GM12878 (cell line): ENCODE data around the gene GXYLT1. TPM values are rescaled to one million over a fixed set of nuclear protein-coding genes. Genes with fewer than 3 reads are reported as not detected.

Source experiments
- ATAC-seq: fragments of 200-7000 bp; cut with Tn5 transposase; 3 replicates; pipeline ENCODE4 v1.9.1; 2020; ENCODE audit warnings: mild to moderate bottlenecking, moderate library complexity
- BruUV-seq: library from RNA; stranded (reverse); fragments of 400-500 nt; replicated peaks from 2 replicates; lab custom pipeline; 2021; lab: Mats Ljungman, UMichigan
- CTCF ChIA-PET: fragments of 300-600 bp; sonication (Branson Sonifier 250); formaldehyde crosslinking; extraction: SDS; loops from one replicate; lab custom pipeline; 2021; ENCODE audit warnings: inconsistent platforms; lab: Yijun Ruan, JAX
- POLR2A ChIA-PET: fragments of 350-600 bp; formaldehyde crosslinking; extraction: SDS; loops from one replicate; lab custom pipeline; 2021; ENCODE audit warnings: inconsistent platforms; lab: Charles Lee
- RAD21 ChIA-PET: fragments of 300-600 bp; sonication (Branson Sonifier 250); formaldehyde crosslinking; loops from one replicate; lab custom pipeline; 2023; ENCODE audit warnings: antibody characterized with exemption; ENCODE audit not compliant: unreplicated experiment; lab: Charles Lee
- SMC1A ChIA-PET: fragments of 300-600 bp; sonication (Branson Sonifier 250); formaldehyde crosslinking; loops from one replicate; lab custom pipeline; 2023; ENCODE audit not compliant: unreplicated experiment, uncharacterized antibody; lab: Charles Lee
- DNase-seq: peaks from one replicate; pipeline ENCODE4 v3.0.0-alpha.2; 2011; ENCODE audit warnings: low read depth, low spot score
- FAIRE-seq: peaks from 3 replicates; lab custom pipeline; 2011; peaks lifted over from hg19 to GRCh38; lab: Jason Lieb, UNC
- H2AFZ ChIP-seq: 2 replicates; pipeline ENCODE4 v1.6.0; 2011; ENCODE audit warnings: low read depth, low read length, control low read depth; ENCODE audit not compliant: control insufficient read depth
- H3K27ac ChIP-seq: 2 replicates; pipeline ENCODE4 v1.5.1; 2011; ENCODE audit warnings: control low read depth; ENCODE audit not compliant: control insufficient read depth, insufficient read depth
- H3K27me3 ChIP-seq, 2 experiments: replicated peaks in 1 of 2; 2 replicates each; pipeline versions ENCODE4 v1.6.0 to v1.6.1; 2011; ENCODE audit warnings: low read length in 1 of 2; ENCODE audit not compliant: control insufficient read depth in 2 of 2, insufficient read depth in 2 of 2
- H3K36me3 ChIP-seq, 2 experiments: 2 replicates each; pipeline ENCODE4 v1.5.1; 2011; ENCODE audit warnings: low read length in 1 of 2; ENCODE audit not compliant: control insufficient read depth in 2 of 2, insufficient read depth in 2 of 2
- H3K4me1 ChIP-seq: 2 replicates; pipeline ENCODE4 v1.6.1; 2011; ENCODE audit warnings: mild to moderate bottlenecking, low read length, moderate library complexity, mixed read lengths; ENCODE audit not compliant: control insufficient read depth, insufficient read depth
- H3K4me2 ChIP-seq: 2 replicates; pipeline ENCODE4 v1.6.0; 2011; ENCODE audit warnings: control low read depth; ENCODE audit not compliant: control insufficient read depth, insufficient read depth
- H3K4me3 ChIP-seq: fragments of 200-600 bp; sonication (generic); 2 replicates; pipeline ENCODE4 v1.5.1; 2016
- H3K79me2 ChIP-seq: 2 replicates; pipeline ENCODE4 v1.6.0; 2011; ENCODE audit warnings: low read length; ENCODE audit not compliant: control insufficient read depth, insufficient read depth
- H3K9ac ChIP-seq: 2 replicates; pipeline ENCODE4 v1.8.0; 2011; ENCODE audit warnings: low read length, control low read depth, mixed read lengths; ENCODE audit not compliant: control insufficient read depth, insufficient read depth
- H3K9me3 ChIP-seq: replicated peaks from 3 replicates; pipeline ENCODE4 v1.5.1; 2011; ENCODE audit warnings: mild to moderate bottlenecking, low read length; ENCODE audit not compliant: control insufficient read depth, insufficient read depth
- H4K20me1 ChIP-seq: 2 replicates; pipeline ENCODE4 v1.6.0; 2011; ENCODE audit not compliant: control insufficient read depth, insufficient read depth
- CHD2 ChIP-seq: IDR thresholded peaks from 2 replicates; pipeline ENCODE4 v1.6.1; 2011; ENCODE audit warnings: low read depth, low read length, improper control_type of control experiment, borderline replicate concordance
- POLR2AphosphoS5 ChIP-seq: IDR thresholded peaks from 2 replicates; pipeline ENCODE4 v1.6.1; 2011; ENCODE audit warnings: mild to moderate bottlenecking, low read length, inconsistent platforms
- RCOR1 ChIP-seq: conservative IDR thresholded peaks from 2 replicates; pipeline ENCODE4 v1.6.1; 2012; ENCODE audit warnings: low read depth, low read length, improper control_type of control experiment
- SIX5 ChIP-seq: IDR thresholded peaks from 2 replicates; pipeline ENCODE4 v1.6.1; 2011; ENCODE audit warnings: mild to moderate bottlenecking, low read depth, low read length, moderate library complexity; ENCODE audit not compliant: severe bottlenecking
- SMARCA5 ChIP-seq: fragments of 450-650 bp; IDR thresholded peaks from 2 replicates; pipeline ENCODE4 v1.6.1; 2017; ENCODE audit warnings: mild to moderate bottlenecking
- TCF12 ChIP-seq: IDR thresholded peaks from 2 replicates; pipeline ENCODE4 v1.6.1; 2011; ENCODE audit warnings: low read depth, mild to moderate bottlenecking, low read length
- WGBS: methylation state at CpG from one replicate; pipeline ENCODE4 v1.1.6; 2016; ENCODE audit warnings: low lambda C conversion rate; ENCODE audit not compliant: insufficient replicate concordance, insufficient coverage; ENCODE audit errors: missing lambda C conversion rate; 5-methylcytosine and 5-hydroxymethylcytosine counted together
- in situ Hi-C: fragments of 300-500 bp; cut with MboI; formaldehyde crosslinking; loops from 9 replicates; pipeline ENCODE4 v1.14.3; 2018; ENCODE audit warnings: mixed read lengths
- intact Hi-C: fragments of 100-400 bp; cut with micrococcal nuclease; formaldehyde crosslinking; loops from one replicate; pipeline ENCODE4 v1.14.2; 2022; ENCODE audit not compliant: unreplicated experiment
- polyA plus RNA-seq, 11 experiments: library from polyadenylated mRNA; depleted of rRNA in 4 of 11; unstranded in 6 of 11; stranded (reverse) in 5 of 11; fragments of >200 nt; fragmentation: Nextera tagmentation in 4 of 11; fragmentation: Illumina TruSeq in 1 of 11; extraction: Ambion mirVana in 4 of 11; extraction: Trizol in 1 of 11; gene quantifications; 1 replicate in 1 of 11; 2 replicates in 10 of 11; pipeline versions ENCODE4 v1.2.1 to v1.2.3, GENCODE V29; 2011 to 2016; ENCODE audit warnings: inconsistent platforms in 2 of 11, missing spikeins in 2 of 11, low read depth in 1 of 11
- total RNA-seq, 4 experiments: library from RNA; depleted of rRNA in 3 of 4; stranded (reverse); fragments of >200 nt in 3 of 4; fragmentation: Illumina TruSeq in 1 of 4; extraction: Trizol in 1 of 4; gene quantifications; 2 replicates each; pipeline versions ENCODE4 v1.2.1 to v1.2.3, GENCODE V29; 2013 to 2021
- TF ChIP-seq, protein P1 (sequence below): fragments of 450-650 bp; IDR thresholded peaks from 2 replicates; pipeline ENCODE4 v1.6.1; 2017; ENCODE audit warnings: mild to moderate bottlenecking, moderate library complexity
- TF ChIP-seq, protein P2 (sequence below): IDR thresholded peaks from 2 replicates; pipeline ENCODE4 v1.6.1; 2011; ENCODE audit warnings: low read depth, low read length, improper control_type of control experiment, borderline replicate concordance
- TF ChIP-seq, protein P3 (sequence below): fragments of 450-650 bp; conservative IDR thresholded peaks from 2 replicates; pipeline ENCODE4 v1.6.1; 2017; ENCODE audit warnings: mild to moderate bottlenecking, moderate library complexity
- TF ChIP-seq, protein P4 (sequence below): fragments of 450-650 bp; formaldehyde crosslinking; IDR thresholded peaks from 2 replicates; pipeline ENCODE4 v1.4.0; 2020; ENCODE audit warnings: mild to moderate bottlenecking, moderate library complexity

GXYLT1 gene
- total and polyA plus RNA-seq, 10 of the 15 experiments (the other 5 are each of a cell fraction or from before 2014, with no cell fraction given): 2.3 to 14.9 (median 8.9) TPM

DNA sequence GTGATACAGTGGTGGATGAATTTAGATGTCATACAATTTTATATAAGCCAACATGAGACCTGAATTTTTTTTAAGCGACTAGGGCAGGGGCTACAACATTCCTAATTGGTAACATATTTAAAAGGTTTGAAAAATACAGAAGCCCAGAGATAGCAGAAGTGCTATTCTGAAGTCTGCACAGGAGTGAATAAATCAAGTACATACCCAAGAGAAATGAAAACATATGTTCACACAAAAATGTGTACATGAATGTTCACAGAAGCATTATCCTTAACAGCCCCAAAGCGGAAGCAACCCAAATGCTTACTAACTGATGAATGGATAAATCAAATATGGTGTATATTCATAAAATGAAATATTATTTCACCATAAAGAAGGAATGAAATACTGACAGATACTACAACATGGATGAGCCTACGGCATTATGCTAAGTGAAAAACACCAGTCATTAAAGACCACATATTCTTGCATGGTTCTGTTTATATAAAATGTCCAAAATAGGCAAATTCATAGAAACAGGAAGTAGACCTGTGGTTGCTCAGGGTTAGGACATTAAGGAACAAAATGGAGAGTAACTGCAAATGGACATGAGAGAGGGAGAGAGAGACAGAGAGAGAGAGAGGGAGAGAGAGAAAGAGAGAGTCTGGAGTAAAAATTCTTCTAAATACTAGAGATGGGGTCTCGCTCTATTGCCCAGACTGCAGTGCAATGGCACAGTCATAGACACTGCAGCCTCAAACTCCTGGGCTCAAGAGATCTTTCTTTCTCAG, 28.0 kb upstream of the GXYLT1 start:
- no TSS peak for BruUV-seq
- DNase-seq: no peak

More for the DNA sequence above, 28.0 kb upstream of the GXYLT1 start:
- Histone ChIP-seq H3K79me2 (no peaks in the 10 kb centered on the region), H3K4me3 (no peak overlapping the region), H3K9ac (no peak overlapping the region), H2AFZ (no peak overlapping the region), H3K4me1 (no peaks in the 10 kb centered on the region), H3K27ac (no peak overlapping the region), H3K27me3 (no peaks in the 10 kb centered on the region), H3K36me3 (peaks cover 0 to 10% of the 10 kb centered on the region in 2 experiments; a peak in 2 of 4 replicates), H4K20me1 (no peaks in the 10 kb centered on the region), H3K4me2 (no peak overlapping the region), H3K9me3 (no peaks in the 10 kb centered on the region; the same call in 1 of the 3 replicates)
- ChIA-PET RAD21 (no interaction called here), SMC1A (interaction anchor here (1.0 to 1.3 kb wide), 2 partner anchors 11 to 12 kb away, joined by 3 read pairs; no protein-coding TSS in a partner anchor), POLR2A (no interaction called here), CTCF (no interaction called here)
- ATAC-seq: no peak; the same call in 2 of the 3 replicates
- intact Hi-C loops: no loop called here
- WGBS: 92% methylated on average over 4 of the region's 4 CpGs
- no peak for FAIRE-seq
- TF ChIP-seq POLR2AphosphoS5: no peak
- TF ChIP-seq SMARCA5: no peak
- TF ChIP-seq SIX5: no peak
- no peak for TF ChIP-seq RCOR1
- TF ChIP-seq, protein P1, sequence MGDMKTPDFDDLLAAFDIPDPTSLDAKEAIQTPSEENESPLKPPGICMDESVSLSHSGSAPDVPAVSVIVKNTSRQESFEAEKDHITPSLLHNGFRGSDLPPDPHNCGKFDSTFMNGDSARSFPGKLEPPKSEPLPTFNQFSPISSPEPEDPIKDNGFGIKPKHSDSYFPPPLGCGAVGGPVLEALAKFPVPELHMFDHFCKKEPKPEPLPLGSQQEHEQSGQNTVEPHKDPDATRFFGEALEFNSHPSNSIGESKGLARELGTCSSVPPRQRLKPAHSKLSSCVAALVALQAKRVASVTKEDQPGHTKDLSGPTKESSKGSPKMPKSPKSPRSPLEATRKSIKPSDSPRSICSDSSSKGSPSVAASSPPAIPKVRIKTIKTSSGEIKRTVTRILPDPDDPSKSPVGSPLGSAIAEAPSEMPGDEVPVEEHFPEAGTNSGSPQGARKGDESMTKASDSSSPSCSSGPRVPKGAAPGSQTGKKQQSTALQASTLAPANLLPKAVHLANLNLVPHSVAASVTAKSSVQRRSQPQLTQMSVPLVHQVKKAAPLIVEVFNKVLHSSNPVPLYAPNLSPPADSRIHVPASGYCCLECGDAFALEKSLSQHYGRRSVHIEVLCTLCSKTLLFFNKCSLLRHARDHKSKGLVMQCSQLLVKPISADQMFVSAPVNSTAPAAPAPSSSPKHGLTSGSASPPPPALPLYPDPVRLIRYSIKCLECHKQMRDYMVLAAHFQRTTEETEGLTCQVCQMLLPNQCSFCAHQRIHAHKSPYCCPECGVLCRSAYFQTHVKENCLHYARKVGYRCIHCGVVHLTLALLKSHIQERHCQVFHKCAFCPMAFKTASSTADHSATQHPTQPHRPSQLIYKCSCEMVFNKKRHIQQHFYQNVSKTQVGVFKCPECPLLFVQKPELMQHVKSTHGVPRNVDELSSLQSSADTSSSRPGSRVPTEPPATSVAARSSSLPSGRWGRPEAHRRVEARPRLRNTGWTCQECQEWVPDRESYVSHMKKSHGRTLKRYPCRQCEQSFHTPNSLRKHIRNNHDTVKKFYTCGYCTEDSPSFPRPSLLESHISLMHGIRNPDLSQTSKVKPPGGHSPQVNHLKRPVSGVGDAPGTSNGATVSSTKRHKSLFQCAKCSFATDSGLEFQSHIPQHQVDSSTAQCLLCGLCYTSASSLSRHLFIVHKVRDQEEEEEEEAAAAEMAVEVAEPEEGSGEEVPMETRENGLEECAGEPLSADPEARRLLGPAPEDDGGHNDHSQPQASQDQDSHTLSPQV: no peak
- TF ChIP-seq, protein P2, sequence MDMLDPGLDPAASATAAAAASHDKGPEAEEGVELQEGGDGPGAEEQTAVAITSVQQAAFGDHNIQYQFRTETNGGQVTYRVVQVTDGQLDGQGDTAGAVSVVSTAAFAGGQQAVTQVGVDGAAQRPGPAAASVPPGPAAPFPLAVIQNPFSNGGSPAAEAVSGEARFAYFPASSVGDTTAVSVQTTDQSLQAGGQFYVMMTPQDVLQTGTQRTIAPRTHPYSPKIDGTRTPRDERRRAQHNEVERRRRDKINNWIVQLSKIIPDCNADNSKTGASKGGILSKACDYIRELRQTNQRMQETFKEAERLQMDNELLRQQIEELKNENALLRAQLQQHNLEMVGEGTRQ: no peak
- TF ChIP-seq CHD2: no peak
- TF ChIP-seq, protein P3, sequence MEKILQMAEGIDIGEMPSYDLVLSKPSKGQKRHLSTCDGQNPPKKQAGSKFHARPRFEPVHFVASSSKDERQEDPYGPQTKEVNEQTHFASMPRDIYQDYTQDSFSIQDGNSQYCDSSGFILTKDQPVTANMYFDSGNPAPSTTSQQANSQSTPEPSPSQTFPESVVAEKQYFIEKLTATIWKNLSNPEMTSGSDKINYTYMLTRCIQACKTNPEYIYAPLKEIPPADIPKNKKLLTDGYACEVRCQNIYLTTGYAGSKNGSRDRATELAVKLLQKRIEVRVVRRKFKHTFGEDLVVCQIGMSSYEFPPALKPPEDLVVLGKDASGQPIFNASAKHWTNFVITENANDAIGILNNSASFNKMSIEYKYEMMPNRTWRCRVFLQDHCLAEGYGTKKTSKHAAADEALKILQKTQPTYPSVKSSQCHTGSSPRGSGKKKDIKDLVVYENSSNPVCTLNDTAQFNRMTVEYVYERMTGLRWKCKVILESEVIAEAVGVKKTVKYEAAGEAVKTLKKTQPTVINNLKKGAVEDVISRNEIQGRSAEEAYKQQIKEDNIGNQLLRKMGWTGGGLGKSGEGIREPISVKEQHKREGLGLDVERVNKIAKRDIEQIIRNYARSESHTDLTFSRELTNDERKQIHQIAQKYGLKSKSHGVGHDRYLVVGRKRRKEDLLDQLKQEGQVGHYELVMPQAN: no peak
- TF ChIP-seq TCF12: no peak
- TF ChIP-seq, protein P4, sequence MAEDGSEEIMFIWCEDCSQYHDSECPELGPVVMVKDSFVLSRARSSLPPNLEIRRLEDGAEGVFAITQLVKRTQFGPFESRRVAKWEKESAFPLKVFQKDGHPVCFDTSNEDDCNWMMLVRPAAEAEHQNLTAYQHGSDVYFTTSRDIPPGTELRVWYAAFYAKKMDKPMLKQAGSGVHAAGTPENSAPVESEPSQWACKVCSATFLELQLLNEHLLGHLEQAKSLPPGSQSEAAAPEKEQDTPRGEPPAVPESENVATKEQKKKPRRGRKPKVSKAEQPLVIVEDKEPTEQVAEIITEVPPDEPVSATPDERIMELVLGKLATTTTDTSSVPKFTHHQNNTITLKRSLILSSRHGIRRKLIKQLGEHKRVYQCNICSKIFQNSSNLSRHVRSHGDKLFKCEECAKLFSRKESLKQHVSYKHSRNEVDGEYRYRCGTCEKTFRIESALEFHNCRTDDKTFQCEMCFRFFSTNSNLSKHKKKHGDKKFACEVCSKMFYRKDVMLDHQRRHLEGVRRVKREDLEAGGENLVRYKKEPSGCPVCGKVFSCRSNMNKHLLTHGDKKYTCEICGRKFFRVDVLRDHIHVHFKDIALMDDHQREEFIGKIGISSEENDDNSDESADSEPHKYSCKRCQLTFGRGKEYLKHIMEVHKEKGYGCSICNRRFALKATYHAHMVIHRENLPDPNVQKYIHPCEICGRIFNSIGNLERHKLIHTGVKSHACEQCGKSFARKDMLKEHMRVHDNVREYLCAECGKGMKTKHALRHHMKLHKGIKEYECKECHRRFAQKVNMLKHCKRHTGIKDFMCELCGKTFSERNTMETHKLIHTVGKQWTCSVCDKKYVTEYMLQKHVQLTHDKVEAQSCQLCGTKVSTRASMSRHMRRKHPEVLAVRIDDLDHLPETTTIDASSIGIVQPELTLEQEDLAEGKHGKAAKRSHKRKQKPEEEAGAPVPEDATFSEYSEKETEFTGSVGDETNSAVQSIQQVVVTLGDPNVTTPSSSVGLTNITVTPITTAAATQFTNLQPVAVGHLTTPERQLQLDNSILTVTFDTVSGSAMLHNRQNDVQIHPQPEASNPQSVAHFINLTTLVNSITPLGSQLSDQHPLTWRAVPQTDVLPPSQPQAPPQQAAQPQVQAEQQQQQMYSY (CRISPR knock-in tag): no peak
- in situ Hi-C loops: no loop called here
